GM19463 (cell line): Measurements from ENCODE around the gene MAMDC2.

Experiments
- ATAC-seq: cut with Tn5 transposase; IDR thresholded peaks from one replicate; pipeline ENCODE4 v1.9.1; 2021; ENCODE audit warnings: mild to moderate bottlenecking, moderate library complexity; ENCODE audit not compliant: unreplicated experiment

Gene MAMDC2

DNA sequence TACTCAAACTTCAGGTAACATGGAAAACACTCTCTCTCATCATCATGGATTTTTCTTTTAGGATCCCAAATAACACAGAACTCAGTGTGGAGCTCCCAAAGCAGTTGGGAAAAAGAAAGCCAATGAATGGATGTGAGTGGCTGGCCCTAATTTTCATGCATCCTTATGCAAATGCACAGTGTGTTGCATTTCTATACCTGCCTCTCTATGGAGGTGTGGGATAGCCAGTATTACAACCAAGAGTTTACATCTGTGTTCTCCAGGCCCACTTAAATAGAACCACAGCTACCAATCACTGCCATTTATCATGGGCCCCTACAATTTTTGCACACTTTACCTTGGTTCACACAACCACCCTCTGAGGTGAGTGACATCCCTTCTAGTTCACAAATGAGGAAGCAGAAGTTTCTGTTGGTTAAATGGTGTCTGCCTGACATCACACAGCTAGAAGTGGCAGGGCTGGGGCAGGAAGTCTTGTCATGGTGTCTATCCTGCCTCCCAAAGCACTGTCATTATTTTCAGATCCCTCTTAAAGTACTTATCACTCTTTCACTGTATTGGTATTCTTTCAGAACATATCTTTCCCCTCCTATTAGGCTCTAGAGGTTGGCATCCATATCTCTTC lies 17.3 kb downstream of the MAMDC2 start:
- ATAC-seq: peak; percentile 88

DNA sequence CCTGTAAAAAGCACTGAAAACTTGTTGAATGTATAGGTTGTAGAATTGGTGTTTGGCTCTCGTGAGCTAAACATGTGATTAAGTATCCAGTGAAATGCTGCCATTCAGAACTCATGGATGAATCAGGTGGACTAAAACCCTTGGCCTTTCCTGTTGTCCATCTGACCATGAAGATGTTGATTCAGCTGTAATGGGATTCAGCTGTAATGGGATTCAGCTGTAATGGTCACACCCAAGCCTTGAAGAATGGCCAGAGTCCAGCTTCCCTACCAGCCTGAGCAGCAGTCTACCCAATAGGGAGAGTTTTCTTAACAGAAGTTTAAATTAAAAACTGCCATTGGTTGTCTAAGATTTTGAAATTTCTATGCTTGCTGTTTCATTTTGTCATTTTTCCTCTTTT lies 18.1 kb downstream of the MAMDC2 start:
- no peak for ATAC-seq

DNA sequence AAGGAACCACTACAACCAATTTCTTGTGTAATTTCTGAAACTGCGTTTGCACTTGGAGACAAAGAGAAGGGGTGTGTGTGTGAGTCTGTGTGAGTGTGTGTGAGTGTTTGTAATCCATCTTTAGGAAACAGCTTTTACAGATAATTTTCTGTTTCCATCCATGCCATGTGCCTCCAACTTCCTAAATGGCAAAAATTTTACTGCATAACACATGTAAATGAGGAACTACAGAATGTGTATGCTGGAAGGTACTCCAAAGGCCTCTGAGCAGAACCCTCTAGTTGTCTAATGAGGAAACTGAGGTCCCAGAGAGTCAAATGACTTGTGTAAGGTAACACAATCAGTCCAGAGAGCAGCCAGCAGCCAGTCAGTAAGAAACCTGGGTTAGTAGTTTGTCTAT lies 20.8 kb downstream of the MAMDC2 start:
- ATAC-seq: no peak

DNA sequence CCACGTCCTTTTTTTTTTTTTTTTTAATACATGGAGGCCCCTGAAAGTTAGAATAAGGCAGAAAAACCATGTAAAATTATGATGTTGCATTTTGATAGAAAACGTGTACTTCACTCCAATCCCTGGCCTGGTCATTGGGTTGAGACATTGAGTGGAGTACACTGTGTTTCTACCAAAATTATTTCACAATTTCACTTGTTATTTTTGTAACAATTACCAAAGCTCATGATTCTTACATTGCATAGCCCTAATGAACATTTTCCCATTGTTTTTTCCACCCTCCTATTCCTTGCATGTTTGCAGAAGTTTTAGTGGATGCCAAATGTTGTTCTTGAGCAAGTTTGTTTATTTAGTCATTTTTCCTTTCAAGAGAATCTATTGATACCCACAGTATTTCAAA lies 21.9 kb downstream of the MAMDC2 start:
- no peak for ATAC-seq

DNA sequence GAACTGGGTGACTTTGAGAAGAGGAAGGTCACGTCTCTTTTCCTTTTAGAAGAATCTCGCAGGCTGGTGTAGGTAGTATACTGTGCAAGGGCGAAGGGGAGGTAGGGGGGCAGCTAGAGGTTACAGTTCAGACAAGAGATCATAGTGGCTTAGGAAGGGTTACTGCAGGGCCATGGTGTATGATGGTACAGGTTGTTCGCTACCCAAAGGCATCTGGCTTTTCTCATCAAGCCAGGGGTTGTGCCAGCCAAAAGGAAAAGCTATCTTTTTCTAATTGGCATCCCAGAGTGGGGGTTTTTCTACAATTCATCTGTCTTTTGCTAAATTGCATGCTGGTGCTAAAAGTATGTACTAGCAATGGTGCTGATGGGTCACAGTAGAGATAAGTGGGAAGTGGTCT lies 22.8 kb downstream of the MAMDC2 start:
- ATAC-seq: no peak

DNA sequence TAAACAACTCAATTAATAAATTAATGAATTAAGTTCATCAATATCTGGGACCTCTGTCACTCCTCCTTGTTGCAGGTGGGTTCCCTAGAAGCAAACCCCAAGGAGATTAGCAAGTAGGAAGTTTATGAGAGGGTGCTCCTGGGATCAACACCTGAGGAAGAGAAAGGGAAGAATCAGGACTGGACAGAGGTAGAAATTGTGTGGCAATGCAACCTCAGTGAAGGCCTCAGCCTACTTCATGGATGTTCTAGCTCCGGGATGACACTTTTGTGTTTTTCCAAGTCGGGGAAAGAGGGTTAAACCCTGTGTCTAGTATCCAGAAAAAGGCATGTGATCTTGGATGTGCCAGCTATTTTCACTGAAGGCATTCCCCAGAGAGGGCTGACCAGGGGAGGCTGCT lies 23.2 kb downstream of the MAMDC2 start:
- no peak for ATAC-seq

DNA sequence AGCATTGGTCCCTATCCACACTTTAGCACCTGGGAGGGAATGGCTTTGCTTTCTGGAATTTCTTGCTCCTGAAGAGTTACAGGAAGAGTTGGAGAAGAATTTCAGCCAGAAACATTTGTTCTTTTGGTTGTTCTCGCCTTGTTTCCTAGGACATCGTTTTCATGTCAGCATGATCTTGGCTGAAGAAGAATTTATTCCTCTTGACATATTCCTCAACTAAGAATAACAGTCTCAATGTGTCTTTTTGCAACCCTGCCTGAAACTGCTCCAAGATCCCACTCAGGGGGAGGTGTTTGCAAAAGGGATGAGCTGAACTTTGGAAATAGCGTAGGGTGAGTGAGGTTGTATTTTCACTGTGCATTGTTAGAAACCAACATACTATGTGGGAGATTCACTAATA lies 26.1 kb downstream of the MAMDC2 start:
- ATAC-seq: no peak

DNA sequence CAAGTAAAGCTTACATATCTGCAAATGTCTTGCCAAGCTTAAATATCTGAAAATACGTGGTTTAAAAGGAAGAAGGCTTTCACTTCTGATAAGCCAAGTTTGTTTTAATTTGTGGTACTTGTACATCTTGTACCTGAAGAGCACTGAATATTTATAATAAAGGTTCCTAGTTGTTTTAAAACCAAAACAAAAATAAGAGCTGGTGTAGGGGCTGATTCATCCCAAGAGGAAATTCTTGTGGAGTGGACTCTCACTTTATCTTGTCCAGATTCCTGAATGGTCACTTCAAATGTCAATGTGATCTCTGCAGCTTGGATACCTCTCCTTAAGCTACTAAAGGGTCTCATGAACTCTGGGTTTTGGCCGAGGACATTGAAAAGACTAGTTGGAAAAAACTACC lies 29.5 kb downstream of the MAMDC2 start:
- ATAC-seq: no peak

DNA sequence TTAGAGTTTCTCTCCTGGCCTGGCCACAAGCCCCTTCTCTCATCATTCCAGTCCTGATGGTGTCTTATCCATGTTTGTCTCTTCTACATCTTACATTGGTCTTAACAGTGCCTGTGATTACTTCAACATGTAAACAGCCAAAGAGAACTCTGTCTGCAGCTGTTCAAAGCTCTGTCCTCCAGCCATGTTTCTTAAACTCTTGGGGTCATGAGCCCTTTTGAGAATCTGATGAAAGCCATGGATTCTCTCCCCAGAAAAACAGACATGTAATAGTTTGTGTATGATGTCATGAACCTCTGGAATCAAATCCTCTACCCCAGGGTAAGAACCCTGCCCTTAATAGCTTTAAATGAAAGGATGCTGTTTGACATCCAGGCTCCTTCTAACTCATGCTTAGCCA lies 30.1 kb downstream of the MAMDC2 start:
- no peak for ATAC-seq

DNA sequence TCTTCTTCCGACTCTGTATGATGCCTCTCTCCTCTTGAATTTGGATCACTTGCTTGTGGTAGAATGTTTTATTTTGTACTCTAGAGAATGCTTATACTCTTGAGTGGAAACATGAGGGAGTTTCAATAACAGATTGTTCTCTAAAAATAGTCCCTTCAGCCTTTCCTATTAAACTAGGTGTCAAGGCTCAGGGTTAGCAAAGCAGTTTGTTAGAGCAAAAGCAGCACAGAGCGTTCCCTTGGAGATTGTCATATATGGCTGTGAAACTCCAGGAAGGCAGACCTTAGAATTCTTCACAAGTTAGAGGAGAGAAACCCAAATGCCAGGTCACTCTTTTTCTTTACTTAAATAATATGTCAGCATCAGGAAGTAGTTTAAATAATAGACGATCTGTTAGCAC lies 33.0 kb downstream of the MAMDC2 start:
- no peak for ATAC-seq

DNA sequence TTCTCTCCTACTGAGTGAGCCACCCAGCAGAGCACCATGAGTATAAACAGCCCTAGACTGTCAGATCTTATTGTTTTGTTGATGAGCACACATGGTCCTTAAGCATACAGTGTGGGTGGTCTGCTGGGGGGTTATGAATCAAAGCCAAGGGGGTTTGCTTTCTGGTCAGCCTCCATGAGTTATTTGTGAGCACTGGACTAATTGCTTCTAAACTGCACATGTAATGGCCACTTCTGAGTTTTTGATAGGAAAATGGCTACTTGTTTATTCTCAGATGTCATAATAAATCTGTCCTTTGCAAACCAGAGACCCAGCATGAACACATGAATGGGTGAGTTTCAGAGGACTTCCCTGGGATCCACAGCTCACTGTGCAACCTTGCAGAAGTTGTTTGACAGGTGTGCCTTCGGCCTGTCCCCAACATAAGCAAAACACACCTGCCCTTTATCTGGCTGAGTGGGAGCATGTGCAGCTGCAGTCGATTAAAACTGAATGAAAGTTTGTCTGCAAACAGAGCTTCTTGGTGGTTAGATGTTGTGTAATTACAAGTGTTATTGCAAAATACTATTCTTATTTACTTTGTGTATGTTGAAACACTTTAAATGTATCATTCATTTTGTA lies 35.9 kb downstream of the MAMDC2 start:
- ATAC-seq: no peak

DNA sequence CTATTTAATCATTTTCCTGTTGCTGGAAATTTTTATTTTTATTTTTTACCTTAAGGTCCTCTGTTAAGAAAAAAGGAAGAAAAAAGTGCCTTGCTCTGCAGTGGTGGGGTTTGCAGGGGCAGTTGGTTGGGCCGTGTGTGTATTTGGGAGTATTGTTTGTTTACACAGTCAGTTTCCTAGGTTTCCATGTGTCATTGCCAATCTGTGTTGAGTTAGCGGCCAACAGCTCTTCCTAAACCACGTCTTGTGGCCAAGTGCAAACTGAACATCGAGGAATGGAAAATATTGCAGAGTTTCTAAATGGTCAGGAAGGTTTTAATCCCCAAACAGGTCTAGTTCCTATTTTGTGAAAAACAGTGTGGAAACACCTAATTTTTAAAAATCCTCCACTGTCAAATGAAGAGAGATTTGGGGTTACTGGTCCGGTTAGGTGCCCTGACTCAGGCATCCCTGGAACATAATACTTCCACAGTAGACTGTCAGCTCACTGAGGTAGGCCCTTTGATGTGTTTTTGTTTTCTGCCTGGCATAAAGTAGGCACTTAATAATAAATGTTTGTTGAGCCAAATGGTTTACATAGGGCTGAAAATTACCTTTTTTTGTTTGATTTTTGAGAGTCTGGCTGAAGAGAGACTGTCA lies 37.0 kb downstream of the MAMDC2 start:
- no peak for ATAC-seq

DNA sequence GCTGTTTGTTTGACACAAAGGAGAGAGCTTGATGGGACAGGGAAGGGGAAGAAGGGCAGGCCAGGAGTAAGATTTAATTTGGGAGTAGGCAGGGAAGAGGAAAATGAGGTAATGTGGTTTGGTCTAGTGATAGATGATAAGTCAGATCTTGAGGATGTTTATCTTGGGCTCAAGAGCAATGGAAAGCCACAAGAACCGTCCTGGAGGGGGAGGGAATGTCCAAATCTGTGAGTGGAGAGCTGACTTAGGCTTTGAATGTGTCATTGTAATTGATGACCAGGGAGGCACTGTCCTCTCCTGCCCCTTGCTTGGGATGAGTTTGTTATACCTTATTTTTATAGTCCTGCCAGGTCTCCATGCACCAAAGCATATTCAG lies 37.5 kb downstream of the MAMDC2 start:
- no peak for ATAC-seq

DNA sequence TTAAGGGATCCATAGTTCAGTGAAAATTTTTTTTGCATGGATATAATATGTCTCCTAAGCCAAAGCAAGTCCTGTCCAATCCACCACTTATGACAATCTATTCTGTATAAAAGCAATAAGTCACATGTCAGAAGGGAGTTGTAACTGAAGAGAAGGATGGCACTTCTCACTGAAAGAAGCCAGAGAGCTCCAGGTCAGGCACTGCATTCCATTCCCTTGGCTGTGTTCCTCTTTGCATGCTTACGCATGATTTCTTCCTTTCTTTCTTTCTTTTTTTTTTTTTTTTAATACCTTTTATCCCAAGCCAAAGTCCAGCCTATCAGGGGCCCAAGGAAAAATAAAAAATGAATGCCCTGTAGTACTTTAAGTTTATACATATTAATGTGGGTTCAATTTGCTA lies 39.8 kb downstream of the MAMDC2 start:
- ATAC-seq: no peak

DNA sequence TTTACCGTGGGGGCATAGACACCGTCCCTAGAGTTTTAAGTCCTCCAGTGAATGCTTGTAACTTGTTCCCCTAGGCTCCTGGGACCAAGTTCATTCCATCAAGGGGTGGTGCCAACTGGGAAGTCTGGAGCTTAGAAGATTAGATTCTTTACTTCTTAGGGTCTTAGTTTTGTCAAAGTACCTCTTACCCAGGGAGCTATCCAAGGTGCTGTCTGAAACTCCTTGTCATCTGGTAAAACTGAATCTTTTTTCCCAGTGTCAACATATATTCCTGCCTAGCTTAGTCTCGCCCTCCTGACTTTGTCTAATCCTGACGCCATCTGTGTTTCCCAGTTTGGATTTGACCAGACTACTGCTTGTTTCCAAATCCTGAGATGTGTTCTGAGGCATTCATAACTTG lies 41.6 kb downstream of the MAMDC2 start:
- ATAC-seq: no peak

DNA sequence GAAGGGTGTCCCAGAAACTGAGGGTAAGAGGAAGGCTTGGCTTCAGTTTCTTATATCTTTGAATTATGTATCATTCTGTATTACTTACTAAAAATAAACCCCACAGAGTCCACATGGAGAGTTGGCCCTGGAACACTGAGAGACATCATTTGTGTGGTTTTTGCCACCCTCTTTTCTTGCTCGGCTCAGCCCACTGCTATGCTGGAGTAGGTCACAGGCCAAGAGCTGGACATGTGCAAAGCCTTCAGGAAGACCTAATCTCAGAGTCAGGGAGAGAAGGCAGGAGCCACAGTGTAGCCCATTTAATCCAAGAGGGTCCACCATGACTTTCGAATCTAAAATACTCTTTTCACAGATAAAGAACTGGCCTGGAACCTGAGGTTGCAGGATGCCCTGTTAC lies 47.5 kb downstream of the MAMDC2 start:
- no peak for ATAC-seq

DNA sequence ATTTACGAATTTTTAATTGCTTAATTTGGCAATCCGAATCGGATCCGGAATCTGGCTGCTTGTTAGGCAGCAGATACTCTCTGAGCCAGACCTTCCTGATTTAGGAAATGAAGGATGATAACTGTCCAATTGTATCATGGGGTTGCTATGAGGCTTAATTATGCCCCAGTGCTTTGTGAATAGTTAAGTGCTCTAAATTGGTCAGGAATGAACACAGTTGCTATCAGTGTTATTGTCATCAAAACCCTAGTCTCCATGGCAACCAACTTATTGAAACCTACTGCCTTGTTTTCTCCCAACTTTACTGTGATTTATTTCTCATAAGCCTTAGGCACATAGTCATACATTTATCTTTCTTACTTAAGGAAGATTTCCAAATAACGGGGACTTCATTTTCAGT lies 47.9 kb downstream of the MAMDC2 start:
- ATAC-seq: no peak

DNA sequence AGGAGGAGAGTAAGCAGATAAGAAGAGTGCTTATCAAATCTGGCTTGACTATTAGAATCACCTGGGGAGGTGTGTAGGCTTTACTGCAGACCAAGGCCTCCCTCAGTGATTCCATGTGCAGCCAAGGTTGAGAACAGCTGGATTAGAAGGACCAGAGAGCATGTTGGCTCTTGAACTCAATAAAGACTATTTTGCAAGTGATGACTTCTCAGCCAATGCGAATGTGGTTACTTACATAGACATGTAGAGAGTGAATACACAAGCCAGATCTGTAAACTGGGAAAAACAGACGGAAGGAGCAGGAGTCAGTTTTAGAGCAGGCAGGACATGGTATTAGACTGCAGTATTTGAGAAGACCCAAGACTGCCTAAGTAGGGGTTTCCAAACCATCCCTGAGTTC lies 48.5 kb downstream of the MAMDC2 start:
- ATAC-seq: no peak

DNA sequence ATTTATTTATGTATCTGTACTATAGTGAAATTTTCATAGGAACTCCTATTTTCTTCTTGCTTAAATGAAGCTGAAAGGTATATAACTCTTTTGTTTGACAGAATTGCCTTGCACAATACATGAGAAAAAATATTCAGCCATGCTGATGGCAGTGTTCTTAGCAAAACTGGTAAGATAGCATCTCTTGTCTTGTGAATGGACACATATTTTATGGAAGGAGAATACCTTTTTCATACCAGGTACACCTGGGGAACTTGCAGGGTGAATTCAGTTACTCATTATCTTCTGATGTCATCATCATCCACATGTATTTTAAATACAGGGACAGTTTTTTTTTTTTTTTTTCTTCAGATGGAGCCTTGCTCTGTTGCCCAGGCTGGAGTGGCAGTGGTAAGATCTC lies 49.4 kb downstream of the MAMDC2 start:
- ATAC-seq: no peak

DNA sequence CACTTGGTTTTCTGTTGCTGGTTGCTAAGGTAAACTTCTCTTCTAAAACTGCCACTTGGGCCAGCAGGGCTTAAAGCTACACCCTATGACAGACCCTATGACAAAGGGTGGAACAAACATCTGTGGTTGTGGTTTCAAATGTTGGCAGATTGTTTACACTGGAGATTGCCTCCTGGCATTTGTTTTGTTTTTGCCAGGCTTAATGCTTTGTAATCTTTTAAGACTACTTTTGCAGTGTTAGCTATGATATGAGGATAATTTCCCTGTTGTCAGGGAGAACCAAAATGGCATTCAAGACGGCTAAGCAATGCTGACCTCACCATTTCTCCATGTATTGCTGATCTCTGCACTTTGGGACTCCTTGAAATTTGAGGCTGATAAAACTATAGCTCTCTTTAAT lies 50.3 kb downstream of the MAMDC2 start:
- ATAC-seq: no peak

DNA sequence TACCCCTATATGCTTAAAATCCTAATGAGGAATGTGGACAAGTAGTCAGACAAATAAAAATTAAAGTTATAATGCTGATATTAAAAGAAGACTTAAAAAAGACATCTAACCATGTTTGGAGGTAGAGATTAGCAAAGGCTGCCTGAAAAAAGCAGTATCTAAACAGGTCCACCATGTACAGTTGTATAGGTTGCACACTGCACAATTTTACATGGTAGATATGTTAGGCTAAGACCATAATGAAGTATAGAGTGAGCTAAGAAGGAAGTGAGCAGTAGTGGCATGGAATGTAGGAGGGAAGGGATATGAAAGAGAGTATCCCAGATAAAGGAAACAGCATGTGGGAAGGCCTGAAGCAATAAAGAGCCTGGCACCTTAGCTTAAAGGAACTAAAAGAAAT lies 51.1 kb downstream of the MAMDC2 start:
- ATAC-seq: no peak

DNA sequence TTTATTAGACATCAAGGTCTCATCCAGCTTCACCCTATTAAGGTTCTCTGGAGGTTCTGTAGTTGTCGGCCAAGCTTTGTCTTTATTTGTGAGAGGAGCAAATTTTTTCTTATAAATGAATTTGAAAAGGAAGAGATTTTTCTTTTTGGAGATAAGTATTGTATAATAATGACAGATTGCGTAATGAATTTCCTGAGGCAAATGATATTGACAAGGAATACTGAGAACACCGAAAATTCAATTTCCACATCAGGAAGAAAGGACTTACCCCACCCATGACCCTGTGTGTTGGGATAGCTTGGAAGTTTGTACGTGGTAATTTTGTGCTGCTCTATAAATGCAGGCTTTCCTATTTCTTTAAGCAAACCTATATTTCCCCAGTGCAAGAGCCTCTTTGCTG lies 53.5 kb downstream of the MAMDC2 start:
- no peak for ATAC-seq

DNA sequence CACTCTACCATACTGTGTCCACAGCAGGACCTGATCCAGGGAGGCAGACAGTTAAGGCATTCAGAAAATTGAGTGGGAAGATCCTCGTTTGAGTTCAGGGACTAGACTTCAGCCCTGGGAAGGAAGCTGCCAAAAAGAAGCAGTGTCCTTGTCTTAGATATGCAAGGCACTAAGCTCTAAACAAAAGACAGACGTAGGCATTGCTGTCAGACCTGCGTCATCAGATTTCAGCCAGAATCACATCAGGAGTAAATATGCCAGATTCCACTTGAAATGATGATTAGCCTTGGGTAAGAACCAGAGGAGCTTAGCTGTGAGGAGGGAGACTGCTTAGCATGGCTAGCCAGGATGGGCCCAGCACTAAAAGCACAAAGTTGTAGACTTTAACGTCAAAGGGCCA lies 56.7 kb downstream of the MAMDC2 start:
- ATAC-seq: no peak
